ENCODE measurements around the gene OOSP4A.

OOSP4A gene

GRCh38 chr11:59968395-59968783 is 4.6 kb downstream of the OOSP4A start:
- no peak for TF ChIP-seq SIN3A (IDR thresholded peaks at IDR 0.05; ENCODE audit: borderline replicate concordance, insufficient read depth, low read length)
- no peak for TF ChIP-seq REST (IDR thresholded peaks at IDR 0.05; ENCODE audit: insufficient read depth in 1 of 2, low read depth in 2 of 2, low read length in 2 of 2)
- TF ChIP-seq TAF1 (IDR thresholded peaks at IDR 0.05; ENCODE audit: borderline replicate concordance, insufficient read depth, low read length) = no peak
- no peak for TF ChIP-seq FOXP2 (optimal IDR thresholded peaks at IDR 0.05; ENCODE audit: borderline replicate concordance, extremely low read depth, extremely low read length, insufficient read depth)
- no peak for TF ChIP-seq POLR2AphosphoS5 (IDR thresholded peaks at IDR 0.05; ENCODE audit: low read depth, low read length)

GRCh38 chr11:59973097-59973496 is 9.3 kb downstream of the OOSP4A start:
- no peak for TF ChIP-seq FOXP2 (optimal IDR thresholded peaks at IDR 0.05; ENCODE audit: borderline replicate concordance, extremely low read depth, extremely low read length, insufficient read depth)
- TF ChIP-seq TAF1 (IDR thresholded peaks at IDR 0.05; ENCODE audit: borderline replicate concordance, insufficient read depth, low read length) = no peak
- TF ChIP-seq SIN3A (IDR thresholded peaks at IDR 0.05; ENCODE audit: borderline replicate concordance, insufficient read depth, low read length) = no peak
- TF ChIP-seq REST (IDR thresholded peaks at IDR 0.05; ENCODE audit: insufficient read depth in 1 of 2, low read depth in 2 of 2, low read length in 2 of 2) = no peak
- TF ChIP-seq POLR2AphosphoS5 (IDR thresholded peaks at IDR 0.05; ENCODE audit: low read depth, low read length) = no peak

- TF ChIP-seq TAF1 (IDR thresholded peaks at IDR 0.05; ENCODE audit: borderline replicate concordance, insufficient read depth, low read length) (no peak), SIN3A (IDR thresholded peaks at IDR 0.05; ENCODE audit: borderline replicate concordance, insufficient read depth, low read length) (no peak), POLR2AphosphoS5 (IDR thresholded peaks at IDR 0.05; ENCODE audit: low read depth, low read length) (no peak), FOXP2 (optimal IDR thresholded peaks at IDR 0.05; ENCODE audit: borderline replicate concordance, extremely low read depth, extremely low read length, insufficient read depth) (no peak), REST (IDR thresholded peaks at IDR 0.05; ENCODE audit: insufficient read depth in 1 of 2, low read depth in 2 of 2, low read length in 2 of 2) (no peak)
These were observed 17.4 kb downstream of the OOSP4A start for GRCh38 chr11:59981106-59981770.

GRCh38 chr11:59983212-59983611 is 19.4 kb downstream of the OOSP4A start:
- TF ChIP-seq TAF1 (IDR thresholded peaks at IDR 0.05; ENCODE audit: borderline replicate concordance, insufficient read depth, low read length) = no peak
- no peak for TF ChIP-seq SIN3A (IDR thresholded peaks at IDR 0.05; ENCODE audit: borderline replicate concordance, insufficient read depth, low read length)
- no peak for TF ChIP-seq REST (IDR thresholded peaks at IDR 0.05; ENCODE audit: insufficient read depth in 1 of 2, low read depth in 2 of 2, low read length in 2 of 2)
- TF ChIP-seq POLR2AphosphoS5 (IDR thresholded peaks at IDR 0.05; ENCODE audit: low read depth, low read length) = no peak
- TF ChIP-seq FOXP2 (optimal IDR thresholded peaks at IDR 0.05; ENCODE audit: borderline replicate concordance, extremely low read depth, extremely low read length, insufficient read depth) = no peak

Measured in PFSK-1 (cell line).